GM21360 (cell line): ENCODE data around the gene INF2.
A peak's percentile ranks its signal among the peaks of the same experiment; 100 is the strongest.
"Not testable (repeated sequence)": the region's sequence is repeated elsewhere in the genome, so short reads cannot be mapped to it uniquely, and the experiment has no call there.

Source experiments
- ATAC-seq: cut with Tn5 transposase; IDR thresholded peaks from one replicate; pipeline ENCODE4 v1.9.1; 2021; ENCODE audit warnings: mild to moderate bottlenecking, moderate library complexity; ENCODE audit not compliant: unreplicated experiment

INF2 gene

DNA sequence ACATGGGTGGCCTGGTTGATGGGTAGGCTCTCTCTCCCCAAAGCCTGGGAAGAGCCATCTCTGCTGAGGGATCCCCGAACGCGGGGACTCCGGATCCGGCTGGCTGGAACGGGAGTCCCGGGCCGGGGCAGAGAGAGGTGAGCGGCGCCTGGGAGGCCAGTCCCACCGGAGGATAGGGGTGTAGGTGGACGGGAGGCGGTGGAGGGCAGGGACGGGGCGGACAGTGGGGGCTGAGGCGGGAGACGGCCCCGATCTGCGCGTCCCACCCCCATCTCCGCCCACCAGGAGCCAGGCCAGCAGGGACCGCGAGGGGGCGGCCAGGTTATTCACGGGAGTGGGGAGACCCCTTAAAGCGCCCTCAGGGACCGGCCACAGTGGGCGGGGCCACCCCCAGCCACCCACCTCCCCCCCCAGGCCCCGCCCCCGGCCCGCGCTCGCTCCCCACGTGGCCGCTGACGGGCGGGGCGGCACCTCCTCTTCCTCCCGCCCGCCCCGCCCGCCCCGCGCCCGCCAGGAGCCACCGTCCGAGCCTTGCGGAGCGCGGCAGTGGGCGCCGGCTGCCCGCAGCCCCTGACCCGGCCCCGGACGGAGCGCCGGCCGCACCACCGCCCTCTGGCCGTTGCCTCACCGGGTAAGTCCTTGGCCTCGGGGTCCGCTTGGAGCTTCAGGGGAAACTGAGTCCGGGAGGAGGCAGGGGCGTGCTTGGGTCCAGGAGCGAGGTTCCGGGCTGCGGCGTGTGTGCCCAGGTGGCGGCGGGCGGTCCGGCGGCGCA is at the start of gene INF2:
TSS of gene INF2 (plus strand) at position 510 of the 772 bp plus-strand sequence. CDS start 11,748 bp downstream, outside the sequence.
- ATAC-seq, result no peak

DNA sequence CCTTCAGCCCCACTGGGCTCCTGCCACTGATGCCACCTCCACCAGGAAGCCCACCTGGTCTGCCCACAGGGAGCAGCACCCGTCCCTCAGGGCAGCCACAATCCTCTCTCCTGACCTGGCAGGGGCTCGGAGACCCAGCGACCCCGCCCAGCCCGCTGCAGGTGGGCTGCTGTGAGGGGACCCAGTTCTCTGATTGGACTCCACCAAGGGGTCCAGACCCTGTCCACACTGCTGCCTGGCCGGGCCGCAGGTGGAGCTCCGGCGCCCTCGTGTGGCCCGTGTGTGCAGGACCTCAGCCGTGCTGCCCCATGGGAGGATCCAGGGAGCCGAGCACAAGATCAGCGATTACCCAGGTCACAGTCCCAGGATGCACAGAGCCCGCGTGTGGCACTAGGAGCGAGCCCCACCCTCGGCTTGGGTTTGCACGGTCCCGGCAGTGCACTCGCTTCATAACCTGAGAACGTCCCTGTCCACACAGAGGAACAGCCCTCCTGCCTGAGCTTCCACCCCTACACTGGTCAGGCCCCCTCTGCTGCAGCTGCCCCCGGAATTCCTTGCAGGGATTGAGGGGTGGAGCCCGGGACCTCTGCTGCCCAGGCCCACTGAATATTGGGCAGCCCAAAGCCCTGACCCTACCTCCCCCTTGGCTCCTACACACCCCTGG is 49.4 kb upstream of the INF2 start:
- ATAC-seq, result no peak

DNA sequence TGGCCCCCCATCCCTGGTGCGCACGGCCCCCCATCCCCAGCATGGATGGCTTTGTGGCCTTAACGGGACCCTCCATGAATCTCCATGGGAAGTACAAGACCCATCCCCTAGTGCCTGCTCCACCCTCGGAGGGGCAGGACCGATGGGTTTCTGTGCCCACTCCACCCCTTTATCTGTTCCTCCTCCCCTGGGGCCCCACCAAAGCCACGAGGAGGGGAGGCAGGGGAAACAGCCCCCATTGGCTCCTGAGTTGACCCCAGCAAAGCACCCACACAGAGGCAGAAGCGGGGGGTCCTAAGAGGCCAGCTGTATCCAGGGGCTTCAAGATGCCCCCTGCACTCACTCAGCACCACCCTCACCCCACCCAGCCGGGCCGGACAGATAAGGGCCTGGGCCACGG is 48.7 kb upstream of the INF2 start:
- no peak for ATAC-seq

DNA sequence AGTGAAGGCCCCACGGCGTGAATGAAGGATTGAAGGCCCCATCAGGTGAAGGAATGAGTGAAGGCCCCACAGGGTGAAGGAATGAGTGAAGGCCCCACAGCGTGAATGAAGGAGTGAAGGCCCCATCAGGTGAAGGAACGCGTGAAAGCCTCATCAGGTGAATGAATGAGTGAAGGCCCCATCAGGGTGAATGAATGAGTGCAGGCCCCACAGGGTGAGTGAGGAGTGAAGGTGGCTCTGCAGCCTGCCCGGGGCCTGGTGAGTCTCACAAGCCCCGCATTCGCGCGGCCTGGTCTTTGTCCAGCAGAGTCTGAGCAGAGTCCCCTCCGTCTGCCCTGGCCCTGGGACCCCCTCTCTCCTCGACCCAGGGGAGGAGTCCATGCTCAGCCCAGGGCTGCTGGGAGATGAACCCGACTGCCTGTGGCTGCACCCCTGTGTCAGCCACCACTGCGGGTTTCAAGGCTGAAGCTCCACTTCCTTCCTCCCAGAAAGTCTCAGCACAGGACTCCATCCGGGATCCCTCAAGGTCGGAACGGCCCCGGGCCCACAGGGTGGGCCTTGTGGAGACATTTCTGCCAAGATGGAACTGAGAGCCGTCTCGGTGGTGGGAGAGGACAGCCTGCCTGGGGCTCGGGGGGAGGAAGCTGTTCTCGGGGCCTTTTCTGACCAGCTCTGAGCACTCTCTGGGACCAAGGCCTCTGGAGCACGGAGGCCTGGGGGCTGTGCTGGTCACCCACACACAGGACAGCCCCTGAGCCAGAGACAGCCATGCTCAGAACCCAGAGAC is 47.5 kb upstream of the INF2 start:
- no peak for ATAC-seq

DNA sequence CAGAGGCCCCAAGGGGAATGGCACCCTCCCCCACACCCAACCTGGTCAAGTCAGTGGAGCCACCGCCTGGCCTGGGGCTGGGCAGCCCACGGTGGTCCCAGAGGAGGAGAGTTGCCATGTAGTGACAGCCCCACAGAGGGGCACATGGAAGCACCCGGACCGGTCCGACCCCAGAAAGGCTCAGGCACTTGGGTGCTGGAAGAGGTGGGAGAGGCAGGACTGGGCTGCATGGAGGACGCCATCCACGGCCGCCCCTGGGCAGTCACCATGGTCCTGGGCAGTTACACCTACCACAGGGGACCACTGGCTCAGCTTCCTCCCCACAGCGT is 46.9 kb upstream of the INF2 start:
- ATAC-seq, result no peak

DNA sequence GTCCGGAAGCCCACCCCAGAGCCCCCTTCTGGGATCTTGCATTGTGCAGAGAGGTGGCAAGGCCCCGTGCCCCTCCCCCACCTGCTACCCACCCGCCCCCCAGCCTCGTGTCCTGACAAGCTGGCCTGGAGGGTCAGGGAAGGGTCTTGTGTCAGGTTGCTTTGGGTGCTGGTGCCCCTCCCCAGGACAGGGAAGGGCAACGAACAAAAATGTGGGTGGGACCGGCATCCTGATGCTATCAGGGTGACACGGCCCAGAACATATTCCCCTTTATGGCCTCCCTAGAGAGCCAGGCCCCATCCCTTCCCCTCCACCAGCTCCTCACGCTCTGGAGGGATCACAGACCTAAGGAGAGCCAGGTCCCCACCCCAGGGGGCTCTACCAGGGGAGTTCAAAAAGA is 46.1 kb upstream of the INF2 start:
- no peak for ATAC-seq

DNA sequence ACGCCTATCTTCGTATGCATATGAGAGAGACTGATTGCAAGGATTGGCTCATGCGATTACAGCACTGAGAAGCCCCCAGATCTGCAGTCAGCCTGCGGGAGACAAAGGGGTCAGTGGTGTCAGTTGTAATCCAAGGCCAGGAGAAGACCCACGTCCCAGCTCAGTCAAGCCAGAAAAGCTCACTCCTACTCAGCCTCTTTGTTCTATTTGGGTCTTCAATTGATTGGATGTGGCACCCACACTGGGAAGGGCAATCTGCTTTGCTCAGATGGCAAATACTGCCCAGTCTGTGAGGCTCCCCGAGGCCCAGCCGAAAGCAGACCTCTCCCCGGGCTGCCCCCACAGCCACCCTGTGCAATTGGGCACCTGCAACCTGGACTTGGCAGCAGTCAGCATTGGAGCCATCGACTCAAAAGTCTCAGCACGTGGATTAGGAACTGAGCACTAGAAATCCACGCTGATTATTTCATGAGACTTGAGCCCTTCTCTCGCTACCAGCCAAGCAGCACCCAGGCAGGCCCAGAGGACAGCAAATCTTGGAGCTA is 45.3 kb upstream of the INF2 start:
- no peak for ATAC-seq

DNA sequence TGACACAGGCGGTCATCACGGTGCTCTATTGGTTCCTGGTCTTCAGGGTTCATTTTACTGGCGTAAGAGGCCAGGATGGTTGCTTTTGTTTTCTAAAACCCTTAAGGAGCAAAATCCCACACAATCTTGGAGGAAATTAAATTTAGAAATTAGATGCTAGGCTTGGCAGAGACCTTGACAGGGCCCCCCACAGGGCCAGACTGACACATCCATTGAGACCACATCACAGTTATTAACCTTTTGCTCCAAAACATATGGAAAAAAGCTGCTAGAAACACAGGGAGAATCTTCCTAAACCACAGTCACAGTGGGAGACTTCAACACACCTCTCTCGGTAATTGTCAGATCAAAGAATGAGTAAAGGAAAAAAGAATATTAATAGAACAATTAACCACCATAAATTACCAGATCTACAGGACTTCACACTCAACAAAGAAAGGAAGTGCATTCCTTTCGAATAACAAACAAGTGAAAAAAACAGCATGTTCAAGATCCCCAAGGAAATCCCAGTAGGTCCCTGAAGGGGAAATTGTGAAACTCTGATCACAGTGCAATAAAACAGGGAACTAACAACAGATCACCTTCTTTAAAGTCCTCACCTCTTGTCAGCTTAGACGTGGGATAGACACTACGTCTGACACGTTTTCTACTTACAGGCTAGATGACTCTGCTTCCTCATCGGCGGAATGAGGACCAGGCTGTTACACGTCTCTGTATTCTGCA is 44.6 kb upstream of the INF2 start:
- ATAC-seq, result no peak

DNA sequence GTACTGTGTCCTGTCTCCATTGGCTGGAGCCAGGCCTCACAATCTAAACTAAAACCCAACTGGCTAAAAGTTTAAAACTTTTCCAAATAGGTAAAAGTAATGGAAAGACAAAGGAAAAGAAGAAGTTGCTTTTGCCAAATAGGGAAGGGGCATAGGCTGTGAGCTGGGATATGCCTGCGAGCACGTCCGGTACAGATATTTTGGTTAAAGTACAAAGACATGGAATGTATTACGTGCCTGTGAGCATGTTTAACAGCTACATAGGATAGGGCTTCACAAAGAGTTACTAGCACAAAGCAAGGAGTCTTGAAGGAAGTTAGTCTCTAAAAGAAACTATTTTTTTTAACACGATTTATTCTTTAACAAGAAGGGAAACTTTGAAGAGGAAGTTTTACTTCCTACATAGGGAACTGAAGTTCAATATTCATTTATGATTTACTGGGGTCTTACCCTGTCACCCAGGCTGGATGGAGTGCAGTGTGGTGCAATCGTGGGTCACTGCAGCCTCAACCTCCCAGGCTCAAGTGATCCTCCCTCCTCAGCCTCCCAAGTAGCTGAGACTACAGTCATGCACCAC is 41.9 kb upstream of the INF2 start:
- no peak for ATAC-seq

DNA sequence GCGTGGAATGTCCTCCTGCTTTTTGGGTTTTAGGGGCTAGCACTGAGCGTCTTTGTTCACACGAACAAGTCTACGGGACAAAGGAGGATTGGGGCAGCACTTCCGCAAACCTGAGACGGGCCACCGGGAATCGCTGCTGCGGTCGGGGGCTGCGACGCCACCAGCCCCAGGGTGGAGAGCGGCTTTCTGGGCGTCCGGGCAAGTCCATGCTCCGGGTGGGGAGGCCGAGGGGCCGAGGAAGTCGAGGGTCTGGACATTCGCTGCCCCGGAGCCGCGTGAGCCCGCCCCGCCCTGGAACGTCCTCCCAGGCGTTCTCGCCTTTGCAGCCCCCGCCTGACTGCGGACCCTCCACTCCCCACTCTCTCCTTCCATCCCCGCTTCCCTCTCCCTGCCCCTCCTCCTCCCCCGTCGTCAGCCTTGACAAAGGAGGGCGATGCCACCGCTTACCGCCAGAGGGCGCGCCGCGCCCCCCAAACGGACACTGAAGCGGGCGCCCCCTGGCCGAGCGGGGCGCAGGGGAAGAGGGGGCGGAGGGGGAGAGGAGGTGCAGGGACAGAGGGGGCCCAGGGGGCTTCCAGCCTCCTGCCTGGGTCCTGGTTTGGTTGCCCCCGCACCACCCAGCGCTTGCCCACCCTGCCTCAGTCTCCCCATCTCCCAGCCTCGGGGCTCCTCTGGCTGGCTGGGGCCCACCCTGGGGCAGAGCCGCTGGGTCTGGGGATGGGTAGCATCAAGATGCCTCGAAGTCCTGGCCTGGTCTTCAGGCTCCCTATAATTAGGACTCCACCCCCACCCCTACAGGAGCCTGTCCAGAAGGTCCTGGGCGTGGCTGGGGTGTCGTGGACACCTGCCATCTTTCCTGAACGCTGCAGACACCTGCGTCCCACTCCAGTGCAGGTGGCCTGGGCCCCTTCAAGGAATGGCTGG is 39.1 kb upstream of the INF2 start:
- peak; percentile 60 for ATAC-seq

DNA sequence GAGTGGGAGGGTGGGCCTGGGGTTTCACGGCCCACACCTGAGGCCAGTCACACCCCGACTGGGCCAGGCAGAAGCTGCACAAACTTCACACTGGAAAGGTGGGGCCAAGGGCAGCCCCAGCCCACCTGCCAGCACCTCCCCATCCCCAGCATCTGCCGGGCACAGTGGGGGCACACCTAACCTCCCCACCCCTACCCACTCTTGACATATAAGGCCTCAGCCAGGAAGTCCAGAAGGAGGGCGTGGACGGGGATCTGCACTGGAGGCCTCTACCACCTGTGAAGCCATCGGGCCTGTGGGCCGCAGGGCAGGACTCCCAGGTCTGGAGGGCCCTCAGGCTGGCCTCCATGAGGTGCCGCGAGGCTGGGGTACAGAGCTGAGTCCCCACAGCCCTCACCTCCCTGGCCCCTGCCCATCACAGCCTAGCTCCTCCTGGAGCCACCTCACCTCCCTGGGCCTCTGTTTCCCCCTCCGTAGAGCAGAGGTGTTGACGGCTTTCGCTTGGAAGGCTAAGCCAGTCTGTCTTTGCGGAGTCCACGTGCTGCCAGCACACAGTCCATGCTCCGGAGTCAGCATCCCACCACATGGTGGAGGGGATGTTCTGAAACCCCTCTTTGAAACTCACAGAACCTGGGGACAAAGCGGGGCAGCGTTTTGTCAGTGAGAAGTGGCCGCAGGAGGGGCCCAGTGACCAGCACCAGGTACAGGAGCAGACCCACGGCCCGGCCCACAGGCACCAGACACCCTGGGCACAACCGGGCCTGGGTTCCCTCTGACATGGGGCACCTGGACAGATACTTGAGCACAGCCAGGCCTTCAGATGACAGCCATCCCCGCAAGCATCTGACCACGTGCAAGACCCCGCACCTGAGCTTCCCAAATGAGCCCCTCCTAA is 38.2 kb upstream of the INF2 start:
- ATAC-seq, result no peak

DNA sequence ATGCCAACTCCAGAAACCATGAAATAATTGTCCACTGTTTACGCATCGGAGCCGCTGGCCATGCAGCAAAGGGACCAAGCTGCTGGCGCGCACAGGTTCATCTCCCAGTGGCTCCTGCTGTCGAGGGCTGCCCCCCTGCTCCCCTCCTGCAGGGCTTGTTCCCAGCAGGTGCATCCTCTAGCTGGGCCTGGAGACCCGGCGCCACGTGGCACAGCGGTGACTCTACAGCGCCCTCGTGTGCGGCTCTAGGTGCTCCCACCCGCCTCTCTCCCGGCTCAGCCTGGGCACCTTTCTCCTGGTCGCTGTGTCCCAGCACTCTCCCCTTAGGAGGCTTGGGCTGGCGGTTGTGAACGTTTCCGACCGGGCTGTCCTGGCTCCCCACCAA is 37.5 kb upstream of the INF2 start:
- no peak for ATAC-seq

DNA sequence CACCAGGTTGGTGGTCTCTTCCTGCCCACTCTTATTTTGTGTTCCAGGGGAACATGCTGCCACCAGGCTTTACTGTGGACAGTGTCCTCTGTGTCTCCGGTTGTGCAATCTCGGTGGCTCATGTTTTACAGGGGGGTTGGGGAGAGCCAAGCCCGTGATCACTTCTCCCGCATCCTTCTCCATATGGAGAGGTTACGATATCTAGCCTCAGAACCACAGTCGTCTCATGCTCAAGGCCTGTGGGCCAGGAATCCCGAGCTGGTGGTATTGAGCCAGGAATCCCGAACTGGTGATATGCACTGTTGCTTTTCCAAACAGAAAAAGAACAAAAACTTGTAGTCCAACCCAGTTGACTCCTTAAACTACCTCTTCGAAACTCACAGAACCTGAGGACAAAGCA is 37.0 kb upstream of the INF2 start:
- no peak for ATAC-seq

DNA sequence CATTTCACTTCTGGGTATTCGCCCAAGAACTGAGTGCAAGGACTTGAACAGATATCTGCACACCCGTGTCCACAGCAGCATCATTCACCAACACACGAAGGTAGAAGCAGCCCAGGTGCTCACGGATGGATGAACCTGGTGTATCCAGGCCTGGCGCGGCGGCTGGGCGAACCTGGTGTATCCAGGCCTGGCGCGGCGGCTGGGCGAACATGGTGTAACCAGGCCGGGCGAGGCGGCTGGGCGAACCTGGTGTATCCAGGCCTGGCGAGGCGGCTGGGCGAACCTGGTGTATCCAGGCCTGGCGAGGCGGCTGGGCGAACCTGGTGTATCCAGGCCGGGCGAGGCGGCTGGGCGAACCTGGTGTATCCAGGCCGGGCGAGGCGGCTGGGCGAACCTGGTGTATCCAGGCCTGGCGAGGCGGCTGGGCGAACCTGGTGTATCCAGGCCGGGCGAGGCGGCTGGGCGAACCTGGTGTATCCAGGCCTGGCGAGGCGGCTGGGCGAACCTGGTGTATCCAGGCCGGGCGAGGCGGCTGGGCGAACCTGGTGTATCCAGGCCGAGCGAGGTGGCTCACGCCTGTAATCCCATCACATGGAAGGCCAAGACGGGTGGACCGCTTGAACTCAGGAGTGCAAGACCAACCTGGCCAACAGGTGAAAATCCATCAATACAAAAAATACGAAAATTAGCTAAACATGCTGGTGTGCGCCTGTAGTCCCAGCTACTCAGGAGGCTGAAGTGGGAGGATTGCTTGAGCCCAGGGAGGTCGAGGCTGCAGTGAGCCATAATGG is 36.1 kb upstream of the INF2 start:
- not testable (repeated sequence) for ATAC-seq

DNA sequence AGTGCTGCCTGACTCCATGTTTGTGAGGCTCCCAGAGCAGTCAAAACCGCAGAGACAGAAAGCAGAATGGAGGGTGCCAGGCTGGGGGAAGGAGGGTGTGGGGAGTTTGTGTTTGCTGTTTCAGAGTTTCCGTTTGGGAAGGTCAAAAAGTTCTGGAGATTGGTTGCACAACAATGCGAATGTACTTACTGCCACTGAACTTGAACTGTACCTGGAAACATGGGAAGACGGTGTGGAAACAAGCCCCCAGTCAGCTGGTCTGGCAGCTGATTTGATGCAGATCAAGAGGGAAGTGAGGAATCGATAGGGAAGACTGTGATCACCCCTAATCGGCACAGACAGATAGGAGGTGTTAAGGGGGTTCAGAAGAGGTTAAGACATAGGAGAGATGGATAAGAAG is 35.3 kb upstream of the INF2 start:
- no peak for ATAC-seq

DNA sequence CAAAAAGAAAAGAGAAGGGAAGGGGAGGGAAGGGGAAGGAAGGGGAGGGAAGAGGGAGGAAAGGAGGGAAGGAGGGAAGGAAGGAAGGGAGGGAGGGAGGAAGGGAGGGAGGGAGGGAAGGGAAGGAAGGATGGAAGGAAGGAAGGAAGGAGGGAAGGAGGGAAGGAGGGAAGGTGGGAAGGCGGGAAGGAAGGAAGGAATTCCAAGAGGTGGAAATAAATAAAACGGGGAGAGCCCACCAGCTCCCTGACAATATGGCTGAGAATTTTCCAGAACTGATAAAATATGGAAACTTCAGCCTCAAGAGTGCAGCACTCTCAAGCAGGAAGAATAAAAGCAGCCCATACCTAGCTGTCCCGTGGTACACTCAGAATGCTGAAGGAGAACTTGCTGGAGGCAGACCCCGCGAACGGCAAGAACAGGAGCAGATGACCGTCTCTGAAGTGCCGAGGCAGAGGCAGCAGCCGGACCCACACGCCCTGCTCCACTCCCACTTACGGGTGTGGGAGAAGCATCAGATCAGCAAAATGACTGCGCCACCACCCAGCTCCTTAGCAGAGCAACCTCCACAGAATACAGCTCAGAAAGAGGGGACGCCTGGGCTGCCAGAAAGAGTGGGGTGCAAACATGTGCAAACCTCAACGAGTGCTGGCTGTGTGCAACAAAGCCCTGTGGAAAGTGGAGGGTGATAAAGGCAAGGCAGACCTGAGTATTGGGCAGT is 34.1 kb upstream of the INF2 start:
- no peak for ATAC-seq

DNA sequence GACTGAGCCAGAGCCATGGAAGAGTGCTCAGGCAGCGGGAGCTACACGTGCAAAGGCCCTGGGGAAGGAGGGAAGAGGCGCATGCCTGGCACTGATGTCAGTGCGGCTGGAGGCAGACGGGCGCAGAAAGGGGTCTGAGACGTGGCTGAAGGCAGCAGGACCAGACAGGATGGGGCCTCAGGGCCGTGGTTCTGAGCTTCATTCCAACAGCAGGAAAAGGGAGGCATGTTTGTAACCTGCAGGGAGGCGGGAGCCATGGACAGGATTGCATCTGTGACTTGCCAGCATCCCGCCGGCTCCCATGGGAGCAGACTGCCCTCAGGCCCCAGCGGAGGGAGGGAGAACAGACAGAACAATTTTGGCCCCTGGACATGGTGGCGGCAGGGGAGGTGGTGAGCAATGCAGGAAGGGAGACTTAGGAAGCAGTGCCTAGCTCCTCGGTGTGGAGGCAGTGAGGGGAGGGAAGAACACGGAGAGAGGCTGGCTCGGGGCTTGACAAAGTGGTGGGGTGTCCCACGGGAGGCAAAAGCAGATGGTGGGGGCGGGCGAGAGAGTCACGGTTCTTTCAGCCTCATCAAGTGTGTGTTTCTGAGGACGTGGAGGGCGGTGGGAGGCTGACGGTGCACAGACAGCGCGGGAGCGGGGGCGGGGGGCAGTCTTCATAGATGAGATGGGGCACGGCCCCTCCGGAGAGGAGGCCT is 33.3 kb upstream of the INF2 start:
- no peak for ATAC-seq
